IMR-90 (cell line): ENCODE data around the gene ADARB2.

ENCODE experiments used
- BHLHE40 ChIP-seq: fragments of 150-350 bp; IDR thresholded peaks from 2 replicates; pipeline ENCODE4 v1.6.1; 2016; ENCODE audit warnings: mild to moderate bottlenecking, low read depth, low read length
- CTCF ChIP-seq: conservative IDR thresholded peaks from 2 replicates; pipeline ENCODE4 v1.5.1; 2012; ENCODE audit warnings: mild to moderate bottlenecking, low read depth, low read length, improper control_type of control experiment
- MAFK ChIP-seq: IDR thresholded peaks from 2 replicates; pipeline ENCODE4 v1.6.1; 2012; ENCODE audit warnings: low read depth, low read length, improper control_type of control experiment
- MXI1 ChIP-seq: IDR thresholded peaks from 2 replicates; pipeline ENCODE4 v1.6.1; 2012; ENCODE audit warnings: low read depth, mild to moderate bottlenecking, low read length, moderate library complexity, borderline replicate concordance
- POLR2A ChIP-seq: IDR thresholded peaks from 2 replicates; pipeline ENCODE4 v1.6.1; 2012; ENCODE audit warnings: mild to moderate bottlenecking, low read depth, low read length
- RAD21 ChIP-seq: IDR thresholded peaks from 2 replicates; pipeline ENCODE4 v1.6.1; 2012; ENCODE audit warnings: low read length, improper control_type of control experiment
- RFX5 ChIP-seq: IDR thresholded peaks from 2 replicates; pipeline ENCODE4 v1.8.0; 2012; ENCODE audit warnings: low read depth, mild to moderate bottlenecking, low read length, moderate library complexity
- SMC3 ChIP-seq: fragments of 150-350 bp; IDR thresholded peaks from 2 replicates; pipeline ENCODE4 v1.6.1; 2016; ENCODE audit warnings: low read depth, mild to moderate bottlenecking, antibody characterized with exemption, low read length, moderate library complexity
- USF2 ChIP-seq: fragments of 150-350 bp; IDR thresholded peaks from 2 replicates; pipeline ENCODE4 v1.6.1; 2017; ENCODE audit warnings: mild to moderate bottlenecking, antibody characterized with exemption, low read length, low read depth
- TF ChIP-seq, protein P1 (sequence below): fragments of 150-350 bp; IDR thresholded peaks from 2 replicates; pipeline ENCODE4 v1.6.1; 2016; ENCODE audit warnings: low read depth, mild to moderate bottlenecking, low read length, moderate library complexity, borderline replicate concordance

DNA sequence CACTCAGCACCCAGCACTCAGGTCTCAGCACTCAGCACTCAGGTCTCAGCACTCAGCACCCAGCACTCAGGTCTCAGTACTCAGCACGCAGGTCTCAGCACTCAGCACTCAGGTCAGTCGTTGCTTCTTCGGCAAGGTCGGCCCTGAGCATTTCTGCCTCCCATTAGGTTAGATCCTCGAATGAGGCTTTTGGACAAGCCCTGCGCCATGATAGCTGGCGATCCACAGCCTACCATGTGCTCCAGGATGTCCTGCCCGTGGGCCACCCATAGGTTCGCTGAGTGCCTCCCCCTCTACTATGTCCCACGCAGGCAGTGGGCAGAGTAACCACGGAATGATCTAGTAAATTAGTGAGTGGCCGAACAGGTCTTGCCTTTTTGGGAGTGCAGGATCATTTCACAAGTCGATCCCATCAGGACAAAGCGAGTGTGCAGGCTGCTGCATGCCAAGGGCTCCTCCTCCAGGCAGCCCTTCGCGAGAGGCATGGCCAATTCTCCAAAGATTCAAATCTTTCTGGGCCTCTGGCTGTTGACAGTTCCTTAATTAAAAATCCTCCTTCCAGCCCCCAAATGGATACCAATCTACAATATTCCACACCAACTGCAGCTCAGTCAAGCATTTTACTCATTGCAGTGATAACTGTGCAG is 206.3 kb downstream of the ADARB2 start:
- TF ChIP-seq CTCF (no peak), BHLHE40 (no peak), USF2 (no peak), SMC3 (no peak), POLR2A (no peak), MAFK (no peak), MXI1 (no peak), RFX5 (no peak), RAD21 (no peak)
- TF ChIP-seq, protein P1, sequence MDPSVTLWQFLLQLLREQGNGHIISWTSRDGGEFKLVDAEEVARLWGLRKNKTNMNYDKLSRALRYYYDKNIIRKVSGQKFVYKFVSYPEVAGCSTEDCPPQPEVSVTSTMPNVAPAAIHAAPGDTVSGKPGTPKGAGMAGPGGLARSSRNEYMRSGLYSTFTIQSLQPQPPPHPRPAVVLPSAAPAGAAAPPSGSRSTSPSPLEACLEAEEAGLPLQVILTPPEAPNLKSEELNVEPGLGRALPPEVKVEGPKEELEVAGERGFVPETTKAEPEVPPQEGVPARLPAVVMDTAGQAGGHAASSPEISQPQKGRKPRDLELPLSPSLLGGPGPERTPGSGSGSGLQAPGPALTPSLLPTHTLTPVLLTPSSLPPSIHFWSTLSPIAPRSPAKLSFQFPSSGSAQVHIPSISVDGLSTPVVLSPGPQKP = no peak
